ENCODE results near the gene METTL2A.
"Not testable (repeated sequence)": the region's sequence is repeated elsewhere in the genome, so short reads cannot be mapped to it uniquely, and the experiment has no call there.

The METTL2A gene, protein sequence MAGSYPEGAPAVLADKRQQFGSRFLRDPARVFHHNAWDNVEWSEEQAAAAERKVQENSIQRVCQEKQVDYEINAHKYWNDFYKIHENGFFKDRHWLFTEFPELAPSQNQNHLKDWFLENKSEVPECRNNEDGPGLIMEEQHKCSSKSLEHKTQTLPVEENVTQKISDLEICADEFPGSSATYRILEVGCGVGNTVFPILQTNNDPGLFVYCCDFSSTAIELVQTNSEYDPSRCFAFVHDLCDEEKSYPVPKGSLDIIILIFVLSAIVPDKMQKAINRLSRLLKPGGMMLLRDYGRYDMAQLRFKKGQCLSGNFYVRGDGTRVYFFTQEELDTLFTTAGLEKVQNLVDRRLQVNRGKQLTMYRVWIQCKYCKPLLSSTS

GRCh38 chr17:62423647-62424461 is at the start of gene METTL2A:
TSS of gene METTL2A (plus strand) at chr17:62423897. CDS start at chr17:62423903, 6 bp downstream.
- H3K79me2 ChIP-seq (ENCODE audit: control insufficient read depth, low read length), result peaks cover 50% of the 10 kb centered on the region
- peak within 1 kb of the TSS; percentile 87 for H3K4me3 ChIP-seq (ENCODE audit: low read length)
- H4K20me1 ChIP-seq (ENCODE audit: control insufficient read depth, insufficient read depth, low read depth, low read length); H3K27me3 ChIP-seq (ENCODE audit: control insufficient read depth, low read length); H3F3A ChIP-seq (ENCODE audit: control insufficient read depth, insufficient read depth); H3K9me2 ChIP-seq (replicated peaks; ENCODE audit: control insufficient read depth, low read length); H3K9me3 ChIP-seq (ENCODE audit: control insufficient read depth, insufficient read depth, low read length): not testable (repeated sequence)
- peaks cover 14% of the 10 kb centered on the region for H3K4me1 ChIP-seq (ENCODE audit: control insufficient read depth, low read length)
- TF ChIP-seq, protein P1, sequence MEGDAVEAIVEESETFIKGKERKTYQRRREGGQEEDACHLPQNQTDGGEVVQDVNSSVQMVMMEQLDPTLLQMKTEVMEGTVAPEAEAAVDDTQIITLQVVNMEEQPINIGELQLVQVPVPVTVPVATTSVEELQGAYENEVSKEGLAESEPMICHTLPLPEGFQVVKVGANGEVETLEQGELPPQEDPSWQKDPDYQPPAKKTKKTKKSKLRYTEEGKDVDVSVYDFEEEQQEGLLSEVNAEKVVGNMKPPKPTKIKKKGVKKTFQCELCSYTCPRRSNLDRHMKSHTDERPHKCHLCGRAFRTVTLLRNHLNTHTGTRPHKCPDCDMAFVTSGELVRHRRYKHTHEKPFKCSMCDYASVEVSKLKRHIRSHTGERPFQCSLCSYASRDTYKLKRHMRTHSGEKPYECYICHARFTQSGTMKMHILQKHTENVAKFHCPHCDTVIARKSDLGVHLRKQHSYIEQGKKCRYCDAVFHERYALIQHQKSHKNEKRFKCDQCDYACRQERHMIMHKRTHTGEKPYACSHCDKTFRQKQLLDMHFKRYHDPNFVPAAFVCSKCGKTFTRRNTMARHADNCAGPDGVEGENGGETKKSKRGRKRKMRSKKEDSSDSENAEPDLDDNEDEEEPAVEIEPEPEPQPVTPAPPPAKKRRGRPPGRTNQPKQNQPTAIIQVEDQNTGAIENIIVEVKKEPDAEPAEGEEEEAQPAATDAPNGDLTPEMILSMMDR (IDR thresholded peaks at IDR 0.05; ENCODE audit: low read depth, low read length, poor library complexity, severe bottlenecking), result peak; percentile 48
- peak within 1 kb of the TSS; percentile 74 for H3K4me2 ChIP-seq (ENCODE audit: low read length)
- peak within 1 kb of the TSS; percentile 69 for H3K27ac ChIP-seq (ENCODE audit: low read depth, low read length)
- peaks cover 19% of the 10 kb centered on the region for H3K36me3 ChIP-seq (ENCODE audit: control insufficient read depth, low read length)

- peaks cover 20% of the 10 kb centered on the region for H3K27me3 ChIP-seq (ENCODE audit: control insufficient read depth, low read length)
- no peaks in the 10 kb centered on the region for H3K36me3 ChIP-seq (ENCODE audit: control insufficient read depth, low read length)
- no peaks in the 10 kb centered on the region for H3K9me2 ChIP-seq (replicated peaks; ENCODE audit: control insufficient read depth, low read length)
- no peak within 1 kb of the TSS for H3K27ac ChIP-seq (ENCODE audit: low read depth, low read length)
- H3K4me2 ChIP-seq (ENCODE audit: low read length), result no peak within 1 kb of the TSS
- H3K9me3 ChIP-seq (ENCODE audit: control insufficient read depth, insufficient read depth, low read length), result no peaks in the 10 kb centered on the region
- H4K20me1 ChIP-seq (ENCODE audit: control insufficient read depth, insufficient read depth, low read depth, low read length), result no peaks in the 10 kb centered on the region
- H3K4me1 ChIP-seq (ENCODE audit: control insufficient read depth, low read length), result no peaks in the 10 kb centered on the region
- TF ChIP-seq EZH2phosphoT487 (IDR thresholded peaks at IDR 0.05; ENCODE audit: borderline replicate concordance, low read length), result no peak
- TF ChIP-seq, protein P1 (IDR thresholded peaks at IDR 0.05; ENCODE audit: low read depth, low read length, poor library complexity, severe bottlenecking), result no peak
- no peaks in the 10 kb centered on the region for H3K79me2 ChIP-seq (ENCODE audit: control insufficient read depth, low read length)
- H3K4me3 ChIP-seq (ENCODE audit: low read length), result no peak within 1 kb of the TSS
- H3F3A ChIP-seq (ENCODE audit: control insufficient read depth, insufficient read depth), result no peaks in the 10 kb centered on the region
Measured at GRCh38 chr17:62380253-62380652, 43.4 kb upstream of the METTL2A start, which contains the start of gene EFCAB3. TSS of gene EFCAB3 (plus strand) at chr17:62380553. CDS start at chr17:62382980, 2,427 bp downstream.

GRCh38 chr17:62381561-62381960 is 42.1 kb upstream of the METTL2A start:
- no peaks in the 10 kb centered on the region for H3K9me3 ChIP-seq (ENCODE audit: control insufficient read depth, insufficient read depth, low read length)
- TF ChIP-seq, protein P1 (IDR thresholded peaks at IDR 0.05; ENCODE audit: low read depth, low read length, poor library complexity, severe bottlenecking), result no peak
- TF ChIP-seq EZH2phosphoT487 (IDR thresholded peaks at IDR 0.05; ENCODE audit: borderline replicate concordance, low read length), result no peak
- no peak overlapping the region for H3K27ac ChIP-seq (ENCODE audit: low read depth, low read length)
- no peaks in the 10 kb centered on the region for H3F3A ChIP-seq (ENCODE audit: control insufficient read depth, insufficient read depth)
- H3K4me3 ChIP-seq (ENCODE audit: low read length), result no peak overlapping the region
- H3K27me3 ChIP-seq (ENCODE audit: control insufficient read depth, low read length), result peaks cover 19% of the 10 kb centered on the region
- no peak overlapping the region for H3K4me2 ChIP-seq (ENCODE audit: low read length)
- H4K20me1 ChIP-seq (ENCODE audit: control insufficient read depth, insufficient read depth, low read depth, low read length), result no peaks in the 10 kb centered on the region
- no peaks in the 10 kb centered on the region for H3K79me2 ChIP-seq (ENCODE audit: control insufficient read depth, low read length)
- H3K4me1 ChIP-seq (ENCODE audit: control insufficient read depth, low read length), result no peaks in the 10 kb centered on the region
- H3K9me2 ChIP-seq (replicated peaks; ENCODE audit: control insufficient read depth, low read length), result no peaks in the 10 kb centered on the region
- no peaks in the 10 kb centered on the region for H3K36me3 ChIP-seq (ENCODE audit: control insufficient read depth, low read length)
